A549 (cell line): Measurements from ENCODE around the gene FHIT. TPM values are rescaled to one million over a fixed set of nuclear protein-coding genes. Genes with fewer than 3 reads are reported as not detected.

Experiments used
- ATAC-seq, 2 experiments: fragments of 200-7000 bp in 1 of 2; fragments of >200 bp in 1 of 2; cut with Nextera tagmentation in 1 of 2; cut with Tn5 transposase in 1 of 2; 3 replicates each; pipeline versions ENCODE4 v1.8.0 to v1.9.1; 2018 to 2020; ENCODE audit warnings: mild to moderate bottlenecking in 1 of 2, moderate library complexity in 1 of 2
- CTCF ChIA-PET: fragments of 300-600 bp; sonication (Branson Sonifier 250); formaldehyde crosslinking; extraction: SDS; loops from one replicate; lab custom pipeline; 2021; ENCODE audit warnings: antibody characterized with exemption, inconsistent platforms; lab: Yijun Ruan, JAX
- POLR2A ChIA-PET: fragments of 350-600 bp; formaldehyde crosslinking; extraction: SDS; loops from one replicate; lab custom pipeline; 2021; ENCODE audit warnings: antibody characterized with exemption, inconsistent platforms; lab: Yijun Ruan, JAX
- DNase-seq, 2 experiments: peaks; one replicate each; pipeline versions ENCODE4 v3.0.0 to v3.0.0-alpha.2; 2011 to 2016; ENCODE audit warnings: low read depth in 1 of 2, low spot score in 1 of 2
- FAIRE-seq: peaks from 2 replicates; lab custom pipeline; 2011; peaks lifted over from hg19 to GRCh38; lab: Jason Lieb, UNC
- H3K27ac ChIP-seq, 2 experiments: fragments of >200 bp; sonication (Bioruptor Twin); formaldehyde crosslinking; 3 replicates each; pipeline ENCODE4 v1.5.1; 2016 to 2017
- H3K4me1 ChIP-seq: fragments of >200 bp; sonication (Bioruptor Twin); formaldehyde crosslinking; 3 replicates; pipeline ENCODE4 v1.6.1; 2016
- H3K4me2 ChIP-seq: fragments of >200 bp; sonication (Bioruptor Twin); formaldehyde crosslinking; 3 replicates; pipeline ENCODE4 v1.6.1; 2016
- H3K4me3 ChIP-seq: fragments of >200 bp; sonication (Bioruptor Twin); formaldehyde crosslinking; 3 replicates; pipeline ENCODE4 v1.5.1; 2016
- H3K9me3 ChIP-seq: fragments of >200 bp; sonication (Bioruptor Twin); formaldehyde crosslinking; 3 replicates; pipeline ENCODE4 v1.6.1; 2016
- CEBPB ChIP-seq, 2 experiments: fragments of >200 bp in 1 of 2; sonication (Bioruptor Twin) in 1 of 2; formaldehyde crosslinking in 1 of 2; IDR thresholded peaks; 2 replicates each; pipeline ENCODE4 v1.6.1; 2012 to 2016
- CHD2 ChIP-seq: fragments of 150-350 bp; IDR thresholded peaks from 2 replicates; pipeline ENCODE4 v1.6.1; 2014; ENCODE audit warnings: low read length; ENCODE audit not compliant: partially characterized antibody
- CHD4 ChIP-seq: fragments of 200-600 bp; sonication (generic); IDR thresholded peaks from 2 replicates; pipeline ENCODE4 v1.6.1; 2016; ENCODE audit warnings: antibody characterized with exemption, mild to moderate bottlenecking, borderline replicate concordance
- EHMT2 ChIP-seq: fragments of 200-600 bp; sonication (generic); IDR thresholded peaks from 2 replicates; pipeline ENCODE4 v1.6.1; 2016; ENCODE audit warnings: antibody characterized with exemption, low read depth, mild to moderate bottlenecking, moderate library complexity
- ELK1 ChIP-seq: fragments of 150-350 bp; IDR thresholded peaks from 2 replicates; pipeline ENCODE4 v1.6.1; 2014; ENCODE audit warnings: low read depth, mild to moderate bottlenecking, low read length
- EP300 ChIP-seq, 2 experiments: fragments of >200 bp; sonication (Bioruptor Twin); formaldehyde crosslinking; IDR thresholded peaks; 2 replicates in 1 of 2; 3 replicates in 1 of 2; pipeline ENCODE4 v1.6.1; 2016 to 2017
- FOXS1 ChIP-seq: fragments of 250-450 bp; sonication (Bioruptor Pico); IDR thresholded peaks from 2 replicates; pipeline ENCODE4 v1.5.0; 2020; ENCODE audit warnings: mild to moderate bottlenecking, moderate library complexity
- GATA3 ChIP-seq: IDR thresholded peaks from 2 replicates; pipeline ENCODE4 v1.6.1; 2012; ENCODE audit warnings: borderline replicate concordance
- HOXB13 ChIP-seq: fragments of 250-450 bp; sonication (Bioruptor Pico); IDR thresholded peaks from 2 replicates; pipeline ENCODE4 v1.5.0; 2020; ENCODE audit warnings: low read depth, mild to moderate bottlenecking, moderate library complexity
- HOXB5 ChIP-seq: fragments of 250-450 bp; sonication (Bioruptor Pico); IDR thresholded peaks from 2 replicates; pipeline ENCODE4 v1.5.0; 2020; ENCODE audit warnings: mild to moderate bottlenecking, moderate library complexity
- JUNB ChIP-seq: fragments of >200 bp; sonication (Bioruptor Twin); formaldehyde crosslinking; IDR thresholded peaks from 2 replicates; pipeline ENCODE4 v1.6.1; 2016
- MAX ChIP-seq: IDR thresholded peaks from 2 replicates; pipeline ENCODE4 v1.6.1; 2012
- MYC ChIP-seq: IDR thresholded peaks from 2 replicates; pipeline ENCODE4 v1.6.1; 2012; ENCODE audit warnings: mild to moderate bottlenecking, inconsistent platforms, low read length, improper control_type of control experiment, borderline replicate concordance
- PBX3 ChIP-seq: IDR thresholded peaks from 2 replicates; pipeline ENCODE4 v1.6.1; 2012
- POLR2AphosphoS2 ChIP-seq: conservative IDR thresholded peaks from 2 replicates; pipeline ENCODE4 v1.6.1; 2012; ENCODE audit warnings: low read length, improper control_type of control experiment, inconsistent platforms
- RCOR1 ChIP-seq: fragments of 150-350 bp; IDR thresholded peaks from 2 replicates; pipeline ENCODE4 v1.6.1; 2014; ENCODE audit warnings: antibody characterized with exemption, low read length, low read depth
- REST ChIP-seq: fragments of 200-600 bp; sonication (generic); IDR thresholded peaks from 2 replicates; pipeline ENCODE4 v1.6.1; 2016; ENCODE audit warnings: antibody characterized with exemption, mild to moderate bottlenecking, moderate library complexity
- SMC3 ChIP-seq: fragments of >200 bp; sonication (Bioruptor Twin); formaldehyde crosslinking; IDR thresholded peaks from 3 replicates; pipeline ENCODE4 v1.6.1; 2018; ENCODE audit warnings: inconsistent platforms
- WGBS: methylation state at CpG from one replicate; pipeline ENCODE4 v1.1.6; 2017; ENCODE audit errors: missing lambda C conversion rate; 5-methylcytosine and 5-hydroxymethylcytosine counted together
- polyA plus RNA-seq, 4 experiments: library from polyadenylated mRNA; depleted of rRNA in 3 of 4; stranded (reverse); fragments of >200 nt; fragmentation: RNase III in 1 of 4; extraction: RNeasy Plus Mini Kit Qiagen cat#74134 plus additional on column Dnase treatment in 1 of 4; gene quantifications; 2 replicates in 3 of 4; 3 replicates in 1 of 4; pipeline ENCODE4 v1.2.3, GENCODE V29; 2011 to 2017

FHIT gene
- polyA plus RNA-seq, 2 of the 4 experiments (the other 2 are of a cell fraction): 0.76 to 0.92 TPM

GRCh38 chr3:61005591-61005990 is 245.7 kb downstream of the FHIT start:
- 11% methylated on average over 4 of the region's 4 CpGs for WGBS
- ATAC-seq (no peak), FAIRE-seq (no peak), DNase-seq (no peak)
- Histone ChIP-seq H3K4me2 (no peak overlapping the region), H3K4me3 (no peak overlapping the region), H3K9me3 (no peaks in the 10 kb centered on the region), H3K27ac (no peak overlapping the region), H3K4me1 (no peaks in the 10 kb centered on the region)
- POLR2A ChIA-PET: no interaction called here
- TF ChIP-seq MAX: no peak
- no peak for TF ChIP-seq HOXB5 (CRISPR knock-in tag)
- TF ChIP-seq EP300 (IDR thresholded peaks at IDR 0.05): no peak
- no peak for TF ChIP-seq CHD4
- TF ChIP-seq PBX3: no peak
- no peak for TF ChIP-seq JUNB
- TF ChIP-seq REST: no peak
- TF ChIP-seq CEBPB (IDR thresholded peaks at IDR 0.05): no peak
- TF ChIP-seq ELK1: no peak
- no peak for TF ChIP-seq POLR2AphosphoS2
- TF ChIP-seq MYC: no peak
- no peak for TF ChIP-seq SMC3
- no peak for TF ChIP-seq HOXB13
- no peak for TF ChIP-seq GATA3
- CTCF ChIA-PET: no interaction called here

GRCh38 chr3:60998858-60999257 is 252.4 kb downstream of the FHIT start:
- CTCF ChIA-PET: no interaction called here
- Histone ChIP-seq H3K27ac (no peak overlapping the region), H3K4me3 (no peak overlapping the region), H3K4me1 (no peaks in the 10 kb centered on the region), H3K9me3 (no peaks in the 10 kb centered on the region), H3K4me2 (no peak overlapping the region)
- ATAC-seq (no peak), DNase-seq (no peak), FAIRE-seq (no peak)
- TF ChIP-seq RCOR1 (no peak), CEBPB (IDR thresholded peaks at IDR 0.05) (no peak), FOXS1 (CRISPR knock-in tag) (no peak), REST (no peak), CHD2 (no peak), EHMT2 (no peak)
- POLR2A ChIA-PET: no interaction called here
- WGBS: 40% methylated on average over 3 of the region's 3 CpGs
